ENCODE results near the gene FBL. TPM values are rescaled to one million over a fixed set of nuclear protein-coding genes. Genes with fewer than 3 reads are reported as not detected.
"Not testable (repeated sequence)": the region's sequence is repeated elsewhere in the genome, so short reads cannot be mapped to it uniquely, and the experiment has no call there.

Gene FBL
- total and polyA plus RNA-seq, 2 donors (not counting 1 experiment from before 2014, with no cell fraction given) = 253 to 376 TPM

- H3K4me1 ChIP-seq (ENCODE audit: control insufficient read depth in 2 of 2, insufficient read depth in 2 of 2, low read length in 2 of 2) = no peaks in the 10 kb centered on the region
- ATAC-seq (ENCODE audit: low read depth) (no peak), DNase-seq (no peak)
- no peaks in the 10 kb centered on the region for H3K79me2 ChIP-seq (ENCODE audit: control insufficient read depth, insufficient read depth, low read length)
- CTCF ChIA-PET = interaction anchor here (1.0 to 2.3 kb wide), 2 partner anchors 18 to 33 kb away, joined by 4 to 7 read pairs; no protein-coding TSS in a partner anchor
- no CpG with 5 or more reads among the region's 4 CpGs for WGBS (ENCODE audit: insufficient coverage)
- H3K4me2 ChIP-seq (replicated peaks; ENCODE audit: low read depth, low read length, poor library complexity, severe bottlenecking) = no peak overlapping the region
- peaks cover 0 to 2% (median 0%) of the 10 kb centered on the region in 4 experiments for H3K27me3 ChIP-seq (replicated peaks in 1 of 4; ENCODE audit: control extremely low read depth in 1 of 4, control insufficient read depth in 3 of 4, insufficient read depth in 4 of 4, low read length in 3 of 4)
- Mint-ChIP-seq H3K27ac (no peak overlapping the region), H3K4me1 (no peaks in the 10 kb centered on the region), H3K27me3 (peaks cover 7% of the 10 kb centered on the region), H3K9me3 (ENCODE audit: insufficient read depth) (no peaks in the 10 kb centered on the region), H3K4me3 (no peak overlapping the region)
- no peaks in the 10 kb centered on the region for H3K9me3 ChIP-seq (ENCODE audit: control extremely low read depth in 1 of 3, control insufficient read depth in 2 of 3, insufficient read depth in 1 of 3, low read length in 2 of 3)
- TF ChIP-seq EZH2 (IDR thresholded peaks at IDR 0.05; ENCODE audit: borderline replicate concordance, insufficient read depth, low read depth, low read length, poor library complexity, severe bottlenecking) = no peak
- no peak for TF ChIP-seq CTCF (IDR thresholded peaks at IDR 0.05)
- no peak overlapping the region for H3K9ac ChIP-seq (ENCODE audit: low read length)
- H3K36me3 ChIP-seq (replicated peaks in 1 of 2; ENCODE audit: control extremely low read depth in 1 of 2, control insufficient read depth in 1 of 2, extremely low read depth in 1 of 2, insufficient read depth in 2 of 2, low read length in 1 of 2) = no peaks in the 10 kb centered on the region
- H4K20me1 ChIP-seq (ENCODE audit: control insufficient read depth, insufficient read depth, low read length, poor library complexity, severe bottlenecking) = no peaks in the 10 kb centered on the region
- no peak overlapping the region for H3K4me3 ChIP-seq (ENCODE audit: control extremely low read depth in 1 of 5, extremely low read depth in 1 of 5, insufficient read depth in 1 of 5, low read depth in 2 of 5, low read length in 4 of 5)
- intact Hi-C loops (cut with micrococcal nuclease) = no loop called here
- POLR2A ChIA-PET = no interaction called here
- no peak overlapping the region for H2AFZ ChIP-seq (ENCODE audit: insufficient read depth, low read depth, low read length, poor library complexity, severe bottlenecking)
- no peak overlapping the region for H3K27ac ChIP-seq (ENCODE audit: low read length in 2 of 2)
Measured at GRCh38 chr19:39810424-39810823, 35.8 kb downstream of the FBL start.

- intact Hi-C loops (cut with micrococcal nuclease) = no loop called here
- Histone ChIP-seq H3K4me1 (ENCODE audit: control insufficient read depth in 2 of 2, insufficient read depth in 2 of 2, low read length in 2 of 2) (no peaks in the 10 kb centered on the region), H3K9ac (ENCODE audit: low read length) (no peak overlapping the region), H3K4me2 (replicated peaks; ENCODE audit: low read depth, low read length, poor library complexity, severe bottlenecking) (no peak overlapping the region), H4K20me1 (ENCODE audit: control insufficient read depth, insufficient read depth, low read length, poor library complexity, severe bottlenecking) (no peaks in the 10 kb centered on the region), H3K9me3 (ENCODE audit: control extremely low read depth in 1 of 3, control insufficient read depth in 2 of 3, insufficient read depth in 1 of 3, low read length in 2 of 3) (no peaks in the 10 kb centered on the region), H3K36me3 (replicated peaks in 1 of 2; ENCODE audit: control extremely low read depth in 1 of 2, control insufficient read depth in 1 of 2, extremely low read depth in 1 of 2, insufficient read depth in 2 of 2, low read length in 1 of 2) (no peaks in the 10 kb centered on the region), H3K79me2 (ENCODE audit: control insufficient read depth, insufficient read depth, low read length) (no peaks in the 10 kb centered on the region), H3K27ac (ENCODE audit: low read length in 2 of 2) (no peak overlapping the region), H2AFZ (ENCODE audit: insufficient read depth, low read depth, low read length, poor library complexity, severe bottlenecking) (no peak overlapping the region), H3K4me3 (ENCODE audit: control extremely low read depth in 1 of 5, extremely low read depth in 1 of 5, insufficient read depth in 1 of 5, low read depth in 2 of 5, low read length in 4 of 5) (no peak overlapping the region), H3K27me3 (replicated peaks in 1 of 4; ENCODE audit: control extremely low read depth in 1 of 4, control insufficient read depth in 3 of 4, insufficient read depth in 4 of 4, low read length in 3 of 4) (peaks cover 0 to 5% (median 0%) of the 10 kb centered on the region in 4 experiments)
- POLR2A ChIA-PET = no interaction called here
- Mint-ChIP-seq H3K4me1 (no peaks in the 10 kb centered on the region), H3K27ac (no peak overlapping the region), H3K27me3 (peaks cover 12% of the 10 kb centered on the region), H3K9me3 (ENCODE audit: insufficient read depth) (no peaks in the 10 kb centered on the region), H3K4me3 (no peak overlapping the region)
- ATAC-seq (ENCODE audit: low read depth) (no peak), DNase-seq (no peak)
- TF ChIP-seq EZH2 (IDR thresholded peaks at IDR 0.05; ENCODE audit: borderline replicate concordance, insufficient read depth, low read depth, low read length, poor library complexity, severe bottlenecking) (no peak), CTCF (IDR thresholded peaks at IDR 0.05) (no peak)
- CTCF ChIA-PET = interaction anchor here (0.6 to 2.3 kb wide), 4 partner anchors 17 to 1659 kb away, joined by 3 to 7 read pairs (median 3); no protein-coding TSS in a partner anchor
- 89% methylated on average over 2 of the region's 4 CpGs for WGBS (ENCODE audit: insufficient coverage)
Measured at GRCh38 chr19:39809368-39809767, 36.8 kb downstream of the FBL start.

- H3K79me2 ChIP-seq (ENCODE audit: control insufficient read depth, insufficient read depth, low read length); H3K4me2 ChIP-seq (replicated peaks; ENCODE audit: low read depth, low read length, poor library complexity, severe bottlenecking); H4K20me1 ChIP-seq (ENCODE audit: control insufficient read depth, insufficient read depth, low read length, poor library complexity, severe bottlenecking); H3K4me3 ChIP-seq (ENCODE audit: control extremely low read depth in 1 of 5, extremely low read depth in 1 of 5, insufficient read depth in 1 of 5, low read depth in 2 of 5, low read length in 4 of 5); ATAC-seq (ENCODE audit: low read depth); H3K4me3 Mint-ChIP-seq; H3K36me3 ChIP-seq (replicated peaks in 1 of 2; ENCODE audit: control extremely low read depth in 1 of 2, control insufficient read depth in 1 of 2, extremely low read depth in 1 of 2, insufficient read depth in 2 of 2, low read length in 1 of 2); H2AFZ ChIP-seq (ENCODE audit: insufficient read depth, low read depth, low read length, poor library complexity, severe bottlenecking); DNase-seq; H3K9ac ChIP-seq (ENCODE audit: low read length); H3K27me3 ChIP-seq (replicated peaks in 1 of 4; ENCODE audit: control extremely low read depth in 1 of 4, control insufficient read depth in 3 of 4, insufficient read depth in 4 of 4, low read length in 3 of 4); H3K4me1 Mint-ChIP-seq; H3K4me1 ChIP-seq (ENCODE audit: control insufficient read depth in 2 of 2, insufficient read depth in 2 of 2, low read length in 2 of 2); H3K9me3 Mint-ChIP-seq (ENCODE audit: insufficient read depth); H3K27ac Mint-ChIP-seq; intact Hi-C loops (cut with micrococcal nuclease); H3K27ac ChIP-seq (ENCODE audit: low read length in 2 of 2); H3K9me3 ChIP-seq (ENCODE audit: control extremely low read depth in 1 of 3, control insufficient read depth in 2 of 3, insufficient read depth in 1 of 3, low read length in 2 of 3); POLR2A ChIA-PET: not testable (repeated sequence)
- CTCF ChIA-PET = interaction anchor here (0.6 to 2.3 kb wide), 3 partner anchors 16 to 1658 kb away, joined by 3 to 7 read pairs (median 3); no protein-coding TSS in a partner anchor
- H3K27me3 Mint-ChIP-seq = peaks cover 16% of the 10 kb centered on the region
- WGBS (ENCODE audit: insufficient coverage) = 82% methylated on average over 2 of the region's 7 CpGs
Measured at GRCh38 chr19:39808688-39809087, 37.5 kb downstream of the FBL start.

Data from B cell (primary cell).